Endodermal cell (in vitro differentiated cells): ENCODE measurements around the gene KIF5C. TPM values are rescaled to one million over a fixed set of nuclear protein-coding genes. Genes with fewer than 3 reads are reported as not detected.

Experiments used
- DNase-seq: peaks from one replicate; pipeline ENCODE4 v3.0.0-alpha.2; 2017
- H3K27ac ChIP-seq: 2 replicates; pipeline ENCODE4 v1.5.1; 2013; ENCODE audit warnings: mild to moderate bottlenecking, low read depth, low read length, moderate library complexity
- H3K27me3 ChIP-seq: 2 replicates; pipeline ENCODE4 v1.6.1; 2013; ENCODE audit warnings: mild to moderate bottlenecking, low read length, moderate library complexity; ENCODE audit not compliant: insufficient read depth, control insufficient read depth, poor library complexity, severe bottlenecking
- H3K36me3 ChIP-seq: 2 replicates; pipeline ENCODE4 v1.7.0; 2013; ENCODE audit warnings: mild to moderate bottlenecking, low read length, moderate library complexity; ENCODE audit not compliant: control insufficient read depth, insufficient read depth
- H3K4me1 ChIP-seq: one replicate; pipeline ENCODE4 v1.7.0; 2013; ENCODE audit warnings: low read length; ENCODE audit not compliant: control insufficient read depth, insufficient read depth
- H3K4me3 ChIP-seq: 2 replicates; pipeline ENCODE4 v1.5.1; 2013; ENCODE audit warnings: mild to moderate bottlenecking, low read length, moderate library complexity
- H3K9ac ChIP-seq: 2 replicates; pipeline ENCODE4 v1.6.1; 2013; ENCODE audit warnings: mild to moderate bottlenecking, low read length, moderate library complexity; ENCODE audit not compliant: poor library complexity, severe bottlenecking; ENCODE audit errors: extremely low read depth
- H3K9me3 ChIP-seq: 2 replicates; pipeline ENCODE4 v1.6.1; 2013; ENCODE audit warnings: mild to moderate bottlenecking, low read length, moderate library complexity; ENCODE audit not compliant: control insufficient read depth
- H3K27ac Mint-ChIP-seq: 2 replicates; pipeline ENCODE4 v1.8.0; 2020; ENCODE audit warnings: mixed read lengths
- H3K27me3 Mint-ChIP-seq: 2 replicates; pipeline ENCODE4 v1.8.0; 2021; ENCODE audit warnings: mild to moderate bottlenecking, mixed read lengths; ENCODE audit not compliant: insufficient read depth
- H3K36me3 Mint-ChIP-seq: 2 replicates; pipeline ENCODE4 v1.8.0; 2020; ENCODE audit warnings: low read depth, mixed read lengths
- H3K4me1 Mint-ChIP-seq: 2 replicates; pipeline ENCODE4 v1.8.0; 2020; ENCODE audit warnings: mixed read lengths
- H3K4me3 Mint-ChIP-seq: 2 replicates; pipeline ENCODE4 v1.8.0; 2020; ENCODE audit warnings: mild to moderate bottlenecking, moderate library complexity, mixed read lengths
- H3K9me3 Mint-ChIP-seq: 2 replicates; pipeline ENCODE4 v1.8.0; 2020; ENCODE audit warnings: mild to moderate bottlenecking, mixed read lengths
- CTCF ChIP-seq: fragments of 200-600 bp; sonication (generic); conservative IDR thresholded peaks from 2 replicates; pipeline ENCODE4 v1.5.0; 2021; ENCODE audit warnings: antibody characterized with exemption, mild to moderate bottlenecking
- WGBS, 2 experiments: methylation state at CpG; one replicate each; pipeline versions ENCODE4 v1.1.5 to v1.1.7; 2013; ENCODE audit warnings: missing lambda C conversion rate in 2 of 2, mixed read lengths in 1 of 2; ENCODE audit not compliant: insufficient coverage in 1 of 2, insufficient read length in 1 of 2; 5-methylcytosine and 5-hydroxymethylcytosine counted together
- total RNA-seq, 2 donors: library from RNA; stranded (reverse); fragmentation: NEBNext Ultra II Directional in 1 of 2; extraction: Animal tissue kit (Norgen Biotek cat#: 25700) in 1 of 2; gene quantifications; 2 replicates in 1 of 2; 3 replicates in 1 of 2; pipeline ENCODE4 v1.2.1, GENCODE V29; 2021

The KIF5C gene
- total RNA-seq, 2 donors from 2014 or later, result 39.1 to 41.9 TPM

- TF ChIP-seq CTCF, result no peak
Observed at GRCh38 chr2:149049142-149049541, 174.1 kb downstream of the KIF5C start.

GRCh38 chr2:149050188-149050587 is 175.2 kb downstream of the KIF5C start:
- no peak overlapping the region for H3K9ac ChIP-seq
- H3K27ac Mint-ChIP-seq, result no peak overlapping the region
- peaks cover 3% of the 10 kb centered on the region for H3K27me3 Mint-ChIP-seq
- H3K27me3 ChIP-seq, result peaks cover 10% of the 10 kb centered on the region
- H3K9me3 ChIP-seq, result peaks cover 10% of the 10 kb centered on the region
- H3K4me3 Mint-ChIP-seq, result no peak overlapping the region
- no peaks in the 10 kb centered on the region for H3K36me3 Mint-ChIP-seq
- no peak for TF ChIP-seq CTCF
- no peak for DNase-seq
- H3K9me3 Mint-ChIP-seq, result peaks cover 18% of the 10 kb centered on the region
- no peaks in the 10 kb centered on the region for H3K4me1 ChIP-seq
- 75 to 78% methylated on average over 4 to 6 of the region's 6 CpGs for WGBS, 2 experiments
- H3K4me1 Mint-ChIP-seq, result no peaks in the 10 kb centered on the region
- H3K36me3 ChIP-seq, result no peaks in the 10 kb centered on the region
- H3K4me3 ChIP-seq, result no peak overlapping the region
- H3K27ac ChIP-seq, result no peak overlapping the region

More at GRCh38 chr2:149049142-149049541, 174.1 kb downstream of the KIF5C start:
- Histone ChIP-seq H3K4me1 (no peaks in the 10 kb centered on the region), H3K9ac (no peak overlapping the region), H3K27me3 (peaks cover 6% of the 10 kb centered on the region), H3K36me3 (no peaks in the 10 kb centered on the region), H3K27ac (no peak overlapping the region), H3K9me3 (peaks cover 10% of the 10 kb centered on the region), H3K4me3 (no peak overlapping the region)
- no peaks in the 10 kb centered on the region for H3K36me3 Mint-ChIP-seq
- no peaks in the 10 kb centered on the region for H3K27me3 Mint-ChIP-seq
- H3K4me1 Mint-ChIP-seq, result no peaks in the 10 kb centered on the region
- H3K9me3 Mint-ChIP-seq, result peaks cover 18% of the 10 kb centered on the region
- DNase-seq, result no peak
- H3K27ac Mint-ChIP-seq, result no peak overlapping the region
- H3K4me3 Mint-ChIP-seq, result no peak overlapping the region
- 84 to 94% methylated on average over 2 of the region's 2 CpGs for WGBS, 2 experiments

- no peaks in the 10 kb centered on the region for H3K4me1 ChIP-seq
- no peak for DNase-seq
- peaks cover 9% of the 10 kb centered on the region for H3K27me3 ChIP-seq
- no peak overlapping the region for H3K4me3 Mint-ChIP-seq
- no peak overlapping the region for H3K27ac Mint-ChIP-seq
- no peaks in the 10 kb centered on the region for H3K36me3 ChIP-seq
- H3K36me3 Mint-ChIP-seq, result no peaks in the 10 kb centered on the region
- no peak overlapping the region for H3K27ac ChIP-seq
- H3K27me3 Mint-ChIP-seq, result peaks cover 7% of the 10 kb centered on the region
- 43% methylated on average over 1 of the region's 1 CpG; no CpG with 5 or more reads in 1 of the 2 experiments for WGBS, 2 experiments
- H3K9me3 ChIP-seq, result no peaks in the 10 kb centered on the region
- no peaks in the 10 kb centered on the region for H3K9me3 Mint-ChIP-seq
- no peak for TF ChIP-seq CTCF
- H3K9ac ChIP-seq, result no peak overlapping the region
- H3K4me3 ChIP-seq, result no peak overlapping the region
- H3K4me1 Mint-ChIP-seq, result peaks cover 12% of the 10 kb centered on the region
Observed at GRCh38 chr2:149055751-149056150, 180.7 kb downstream of the KIF5C start.
